Liver (tissue), 9 donors: ENCODE data around the gene ZC3H12D. TPM values are rescaled to one million over a fixed set of nuclear protein-coding genes. Genes with fewer than 3 reads are reported as not detected.

Source experiments
- DNase-seq: peaks from one replicate; pipeline ENCODE4 v3.0.0-alpha.2; 2017; ENCODE audit warnings: low spot score
- H3K27ac ChIP-seq, 2 donors: one replicate each; pipeline ENCODE4 v1.7.0; 2013; ENCODE audit warnings: inconsistent platforms in 2 of 2, low read length in 2 of 2, control low read depth in 1 of 2, low read depth in 1 of 2, mild to moderate bottlenecking in 1 of 2
- H3K27me3 ChIP-seq, 4 donors: one replicate each; pipeline versions ENCODE4 v1.6.1 to v1.7.0; 2013; ENCODE audit warnings: low read length in 3 of 4, inconsistent platforms in 1 of 4, mild to moderate bottlenecking in 1 of 4, moderate library complexity in 1 of 4; ENCODE audit not compliant: control insufficient read depth in 4 of 4, insufficient read depth in 4 of 4
- H3K36me3 ChIP-seq, 4 donors: one replicate each; pipeline versions ENCODE4 v1.6.1 to v1.7.0; 2013; ENCODE audit warnings: low read length in 3 of 4, mild to moderate bottlenecking in 3 of 4, low read depth in 1 of 4, moderate library complexity in 1 of 4; ENCODE audit not compliant: control insufficient read depth in 4 of 4, insufficient read depth in 3 of 4
- H3K4me1 ChIP-seq, 4 donors: one replicate each; pipeline versions ENCODE4 v1.6.1 to v1.7.0; 2013; ENCODE audit warnings: low read length in 3 of 4, mild to moderate bottlenecking in 3 of 4, moderate library complexity in 1 of 4; ENCODE audit not compliant: control insufficient read depth in 4 of 4, insufficient read depth in 4 of 4
- H3K4me3 ChIP-seq, 3 donors: one replicate each; pipeline versions ENCODE4 v1.6.1 to v1.7.0; 2013; ENCODE audit warnings: low read length in 3 of 3, control low read depth in 1 of 3, low read depth in 1 of 3, mild to moderate bottlenecking in 1 of 3
- H3K9ac ChIP-seq, 2 donors: one replicate each; pipeline ENCODE4 v1.7.0; 2013; ENCODE audit warnings: low read length in 2 of 2, mild to moderate bottlenecking in 2 of 2, moderate library complexity in 2 of 2, control low read depth in 1 of 2, low read depth in 1 of 2
- H3K9me3 ChIP-seq, 4 donors: one replicate each; pipeline versions ENCODE4 v1.6.1 to v1.7.0; 2013; ENCODE audit warnings: low read length in 3 of 4; ENCODE audit not compliant: control insufficient read depth in 4 of 4
- ATF3 ChIP-seq: IDR thresholded peaks from 2 replicates; pipeline ENCODE4 v1.6.1; 2016; ENCODE audit warnings: antibody characterized with exemption
- CTCF ChIP-seq: fragments of 150-350 bp; IDR thresholded peaks from 2 replicates; pipeline ENCODE4 v1.5.1; 2017; ENCODE audit warnings: improper control_type of control experiment, low read depth, low read length; ENCODE audit not compliant: missing input control
- EGR1 ChIP-seq, 2 donors: IDR thresholded peaks; 2 replicates each; pipeline ENCODE4 v1.6.1; 2016 to 2018; ENCODE audit warnings: antibody characterized with exemption in 2 of 2, low read depth in 2 of 2
- FOXA1 ChIP-seq: IDR thresholded peaks from 2 replicates; pipeline ENCODE4 v1.6.1; 2016; ENCODE audit warnings: antibody characterized with exemption
- FOXA2 ChIP-seq: IDR thresholded peaks from 2 replicates; pipeline ENCODE4 v1.6.1; 2016; ENCODE audit warnings: antibody characterized with exemption
- GABPA ChIP-seq, 2 donors: IDR thresholded peaks in 1 of 2; conservative IDR thresholded peaks in 1 of 2; 2 replicates each; pipeline ENCODE4 v1.6.1; 2016; ENCODE audit warnings: antibody characterized with exemption in 2 of 2, mild to moderate bottlenecking in 1 of 2, moderate library complexity in 1 of 2
- HNF4A ChIP-seq, 2 donors: conservative IDR thresholded peaks; 2 replicates each; pipeline ENCODE4 v1.6.1; 2016; ENCODE audit warnings: antibody characterized with exemption in 2 of 2, mild to moderate bottlenecking in 2 of 2
- HNF4G ChIP-seq: IDR thresholded peaks from 2 replicates; pipeline ENCODE4 v1.6.1; 2016; ENCODE audit warnings: antibody characterized with exemption
- JUND ChIP-seq, 2 donors: IDR thresholded peaks; 2 replicates each; pipeline ENCODE4 v1.6.1; 2016; ENCODE audit warnings: antibody characterized with exemption in 2 of 2
- MAX ChIP-seq: IDR thresholded peaks from 2 replicates; pipeline ENCODE4 v1.6.1; 2016; ENCODE audit warnings: antibody characterized with exemption
- NR2F2 ChIP-seq: IDR thresholded peaks from 2 replicates; pipeline ENCODE4 v1.6.1; 2016; ENCODE audit warnings: antibody characterized with exemption
- RAD21 ChIP-seq, 2 donors: IDR thresholded peaks; 2 replicates each; pipeline ENCODE4 v1.6.1; 2016; ENCODE audit warnings: antibody characterized with exemption in 2 of 2, mild to moderate bottlenecking in 2 of 2
- REST ChIP-seq: IDR thresholded peaks from 2 replicates; pipeline ENCODE4 v1.6.1; 2016; ENCODE audit warnings: antibody characterized with exemption, mild to moderate bottlenecking
- RXRA ChIP-seq, 2 donors: IDR thresholded peaks; 2 replicates each; pipeline ENCODE4 v1.6.1; 2017 to 2018; ENCODE audit warnings: antibody characterized with exemption in 2 of 2, mild to moderate bottlenecking in 1 of 2
- SP1 ChIP-seq: IDR thresholded peaks from 2 replicates; pipeline ENCODE4 v1.6.1; 2018; ENCODE audit warnings: antibody characterized with exemption, mild to moderate bottlenecking
- TAF1 ChIP-seq: conservative IDR thresholded peaks from 2 replicates; pipeline ENCODE4 v1.6.1; 2016; ENCODE audit warnings: antibody characterized with exemption, mild to moderate bottlenecking
- YY1 ChIP-seq: IDR thresholded peaks from 2 replicates; pipeline ENCODE4 v1.6.1; 2016; ENCODE audit warnings: antibody characterized with exemption, mild to moderate bottlenecking
- ZBTB33 ChIP-seq: IDR thresholded peaks from 2 replicates; pipeline ENCODE4 v1.6.1; 2016; ENCODE audit warnings: antibody characterized with exemption
- WGBS: extraction: QIAGEN DNeasy Blood & Tissue Kit; methylation state at CpG from one replicate; pipeline ENCODE4 v1.1.7; 2013; 5-methylcytosine and 5-hydroxymethylcytosine counted together
- polyA plus RNA-seq, 2 donors: library from polyadenylated mRNA; stranded (reverse) in 1 of 2; unstranded in 1 of 2; fragments of 200-250 nt in 1 of 2; fragments of >200 nt in 1 of 2; fragmentation: Nextera tagmentation in 1 of 2; extraction: Ambion mirVana in 1 of 2; gene quantifications; one replicate each; pipeline versions ENCODE4 v1.2.1 to v1.2.3, GENCODE V29; 2013 to 2015
- total RNA-seq, 2 donors: library from RNA; depleted of rRNA; stranded (reverse); fragments of >200 nt; gene quantifications; one replicate each; pipeline ENCODE4 v1.2.3, GENCODE V29; 2014
- donor health status: healthy.
- donor health status: healthy.
- donor health status: healthy.
- donor health status: healthy.
- donor health status: healthy.

Gene ZC3H12D
- total and polyA plus RNA-seq, 4 donors, result 0.07 to 1.4 (median 0.84) TPM

- no peak for DNase-seq
- WGBS, result 88% methylated on average over 5 of the region's 5 CpGs
- Histone ChIP-seq H3K27ac (no peak overlapping the region), H3K36me3 (no peaks in the 10 kb centered on the region), H3K9me3 (no peaks in the 10 kb centered on the region), H3K9ac (no peak overlapping the region), H3K4me1 (peaks cover 3 to 8% (median 6%) of the 10 kb centered on the region in 4 donors), H3K27me3 (no peaks in the 10 kb centered on the region), H3K4me3 (no peak overlapping the region)
- TF ChIP-seq HNF4G, result no peak
- TF ChIP-seq SP1, result no peak
- TF ChIP-seq MAX, result no peak
- no peak for TF ChIP-seq FOXA1
Observed at GRCh38 chr6:149459761-149460160, 25.1 kb downstream of the ZC3H12D start.

- no peak overlapping the region for H3K4me3 ChIP-seq
- no peak for TF ChIP-seq NR2F2
- no peak for TF ChIP-seq FOXA2
- TF ChIP-seq SP1, result no peak
- no peak for TF ChIP-seq GABPA (IDR thresholded peaks at IDR 0.05 in 1 of 2, conservative IDR thresholded peaks at IDR 0.05 in 1 of 2)
- TF ChIP-seq EGR1 (IDR thresholded peaks at IDR 0.05; ENCODE audit: low read depth in 2 of 2), result no peak
- H3K27me3 ChIP-seq, result no peaks in the 10 kb centered on the region
- H3K9me3 ChIP-seq, result no peaks in the 10 kb centered on the region
- no peaks in the 10 kb centered on the region for H3K36me3 ChIP-seq
- no peak for DNase-seq
- no peak overlapping the region for H3K9ac ChIP-seq
- H3K27ac ChIP-seq, result no peak overlapping the region
- peaks cover 11 to 16% (median 12%) of the 10 kb centered on the region in 4 donors for H3K4me1 ChIP-seq
- WGBS, result 95% methylated on average over 1 of the region's 1 CpG
Observed at GRCh38 chr6:149458806-149459205, 26.0 kb downstream of the ZC3H12D start.

GRCh38 chr6:149458196-149458595, 26.6 kb downstream of the ZC3H12D start:
- H3K9me3 ChIP-seq, result no peaks in the 10 kb centered on the region
- no peaks in the 10 kb centered on the region for H3K36me3 ChIP-seq
- H3K9ac ChIP-seq, result no peak overlapping the region
- TF ChIP-seq ATF3 (no peak), RXRA (IDR thresholded peaks at IDR 0.05) (no peak), CTCF (no peak), HNF4A (conservative IDR thresholded peaks at IDR 0.05) (no peak), EGR1 (IDR thresholded peaks at IDR 0.05; ENCODE audit: low read depth in 2 of 2) (no peak), ZBTB33 (no peak), JUND (IDR thresholded peaks at IDR 0.05) (no peak), REST (no peak), MAX (no peak), RAD21 (IDR thresholded peaks at IDR 0.05) (no peak), FOXA2 (no peak), GABPA (IDR thresholded peaks at IDR 0.05 in 1 of 2, conservative IDR thresholded peaks at IDR 0.05 in 1 of 2) (no peak), YY1 (no peak), TAF1 (no peak), HNF4G (no peak), NR2F2 (no peak), SP1 (no peak), FOXA1 (no peak)
- H3K27ac ChIP-seq, result no peak overlapping the region
- no peak for DNase-seq
- WGBS, result 96% methylated on average over 7 of the region's 7 CpGs
- no peaks in the 10 kb centered on the region for H3K27me3 ChIP-seq
- no peak overlapping the region for H3K4me3 ChIP-seq
- H3K4me1 ChIP-seq, result peaks cover 11 to 20% (median 16%) of the 10 kb centered on the region in 4 donors
